HG03175 (cell line): Measurements from ENCODE around the gene FOXO3.

Source experiments
- ATAC-seq: cut with Tn5 transposase; IDR thresholded peaks from one replicate; pipeline ENCODE4 v1.9.1; 2021; ENCODE audit warnings: mild to moderate bottlenecking, moderate library complexity; ENCODE audit not compliant: unreplicated experiment

The FOXO3 gene

DNA sequence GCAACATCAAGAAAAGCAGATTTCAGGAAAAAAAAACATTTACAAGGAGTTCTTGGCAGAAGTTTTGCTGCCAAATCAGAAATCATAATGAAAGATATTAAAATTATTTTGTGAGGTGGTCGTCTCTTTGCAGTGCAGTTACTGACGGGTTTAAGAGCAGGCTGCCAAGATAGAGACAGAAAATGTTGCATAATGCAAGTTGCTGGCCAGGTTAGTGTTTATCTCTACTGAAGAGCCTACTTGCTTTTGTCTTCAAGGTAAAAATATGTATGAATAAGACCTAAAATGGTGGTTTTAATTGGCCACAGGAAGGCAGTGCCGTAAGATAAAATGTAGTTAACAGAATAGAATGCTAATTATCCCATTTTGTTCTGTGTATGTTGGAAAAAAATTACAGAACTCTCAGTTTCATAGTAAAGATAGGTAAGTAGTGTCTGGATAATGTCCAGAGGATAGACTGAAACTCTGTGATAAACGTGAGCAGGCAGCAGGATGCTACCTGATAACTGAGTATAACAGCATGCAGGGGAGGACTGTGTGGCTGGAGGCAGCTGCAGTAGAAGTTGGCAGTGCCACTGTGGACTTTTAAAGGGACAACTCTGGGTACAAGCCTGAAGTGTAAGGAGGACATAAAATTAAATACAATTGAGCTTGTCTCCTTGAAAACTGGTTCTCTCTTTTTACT, 13.9 kb downstream of the FOXO3 start:
- no peak for ATAC-seq

- ATAC-seq = no peak
Observed at GRCh38 chr6:108575905-108576494, 15.3 kb downstream of the FOXO3 start.

- no peak for ATAC-seq
Observed at GRCh38 chr6:108576709-108577108, 16.0 kb downstream of the FOXO3 start.

GRCh38 chr6:108578166-108578565, 17.4 kb downstream of the FOXO3 start:
- no peak for ATAC-seq

- ATAC-seq = no peak
Observed at GRCh38 chr6:108578595-108579327, 18.0 kb downstream of the FOXO3 start.

- no peak for ATAC-seq
Observed at GRCh38 chr6:108579328-108579721, 18.6 kb downstream of the FOXO3 start.

DNA sequence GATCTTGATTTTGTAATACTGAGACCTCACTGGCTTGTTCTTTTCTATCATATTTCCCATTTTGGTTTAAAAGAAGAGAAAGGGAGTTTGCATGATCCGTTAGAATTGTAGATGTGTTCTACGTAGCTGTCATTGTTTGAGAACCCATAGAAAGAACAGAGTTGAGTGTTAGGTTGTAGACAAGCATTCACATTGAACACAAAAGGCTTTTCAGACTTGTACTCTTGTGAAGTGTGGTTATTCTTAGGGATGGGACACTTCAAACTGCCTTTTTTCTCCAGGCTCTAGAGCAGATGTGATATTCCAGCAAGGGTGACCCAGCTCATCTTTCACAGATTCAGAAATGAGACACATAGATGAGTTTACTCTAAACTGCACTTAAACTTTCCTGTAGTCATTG, 19.9 kb downstream of the FOXO3 start:
- ATAC-seq = no peak

GRCh38 chr6:108581237-108581931, 20.7 kb downstream of the FOXO3 start:
- ATAC-seq = no peak

GRCh38 chr6:108581932-108582475, 21.3 kb downstream of the FOXO3 start:
- ATAC-seq = no peak

DNA sequence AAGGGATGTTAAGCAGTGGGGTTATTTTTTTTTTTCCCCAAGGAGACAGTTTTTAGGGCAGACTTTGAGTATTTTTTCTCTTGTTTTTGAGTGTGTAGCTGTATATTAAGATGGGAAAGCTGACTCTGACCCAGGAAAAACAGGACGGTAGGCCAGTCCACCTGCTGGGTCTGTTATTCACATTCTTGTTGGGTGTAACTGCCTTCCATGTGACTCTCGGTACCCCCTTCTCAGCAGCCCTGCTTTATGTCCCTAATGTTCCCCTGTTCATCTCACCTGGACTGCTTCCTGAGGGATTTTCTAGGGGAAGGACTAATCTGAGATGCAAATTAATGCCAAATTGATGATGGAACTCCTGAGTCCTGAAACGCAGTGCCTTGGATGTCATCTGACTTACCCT, 21.9 kb downstream of the FOXO3 start:
- no peak for ATAC-seq

- ATAC-seq = no peak
Observed at GRCh38 chr6:108584323-108584722, 23.6 kb downstream of the FOXO3 start.

DNA sequence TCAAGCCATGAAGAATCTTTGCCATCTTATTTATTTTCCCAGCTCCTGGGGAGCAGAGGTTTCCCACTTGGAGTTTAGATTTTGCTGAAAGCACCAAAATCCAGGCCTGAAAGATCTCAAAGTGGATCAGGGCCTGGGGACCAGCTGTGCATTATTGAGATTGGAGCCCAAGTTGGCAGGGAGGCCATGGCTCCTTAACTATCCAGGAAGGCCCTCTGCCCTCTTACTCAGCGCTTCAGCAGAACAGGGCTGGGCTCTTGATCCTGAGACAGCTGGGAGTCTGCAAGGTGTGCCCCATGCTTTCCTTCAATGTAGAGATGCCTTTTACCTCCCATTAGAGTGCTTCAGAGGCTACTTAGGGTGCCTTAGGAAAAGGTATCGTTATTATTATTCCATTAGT, 24.6 kb downstream of the FOXO3 start:
- ATAC-seq = no peak

DNA sequence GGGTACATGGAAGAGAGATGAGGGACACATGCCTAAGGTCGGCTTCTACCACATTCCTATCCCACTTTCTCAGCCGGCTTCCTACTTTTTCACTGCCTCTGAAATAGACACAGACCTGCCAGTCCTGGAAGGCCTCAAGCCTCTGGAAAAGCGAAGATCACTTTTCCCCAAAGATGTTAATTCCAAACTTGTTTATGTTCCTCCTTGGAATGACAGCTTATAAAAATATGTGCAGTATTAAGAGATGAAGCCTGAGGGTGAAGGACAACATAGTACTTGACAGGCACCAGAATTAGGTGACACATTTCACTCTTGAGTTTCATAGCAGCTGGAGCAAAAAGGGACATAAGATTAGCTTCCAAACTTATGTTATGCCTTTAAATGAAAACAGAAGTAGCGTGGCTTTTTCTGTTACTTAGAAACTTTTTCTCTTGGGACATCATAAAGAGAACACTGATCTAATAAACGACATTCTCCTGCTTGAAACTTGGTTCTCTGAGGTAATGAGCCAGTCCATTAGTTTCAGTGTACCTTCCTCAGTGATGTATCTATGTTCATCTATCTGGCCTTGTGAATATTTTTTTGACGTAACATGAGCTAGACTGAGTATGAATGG, 25.3 kb downstream of the FOXO3 start:
- no peak for ATAC-seq

- no peak for ATAC-seq
Observed at GRCh38 chr6:108587258-108588059, 26.7 kb downstream of the FOXO3 start.

DNA sequence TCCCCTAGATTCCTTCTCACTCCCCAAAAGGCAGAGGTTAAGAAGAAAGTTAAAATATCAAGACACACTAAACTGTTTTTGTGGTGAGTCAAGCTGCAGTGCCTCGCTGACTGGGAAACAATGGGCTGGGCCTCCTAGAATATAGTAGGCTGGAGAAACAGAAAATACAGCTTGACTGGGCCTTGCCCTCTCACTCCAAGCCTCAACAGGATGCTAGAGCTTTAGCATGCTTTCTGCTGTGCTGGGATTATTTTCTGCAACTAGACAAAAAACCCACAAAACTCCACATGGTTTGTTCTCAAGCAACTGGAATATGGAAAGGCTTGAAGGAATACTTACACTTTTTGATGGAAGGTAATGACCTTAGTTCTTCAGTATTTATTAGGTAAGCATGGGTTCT, 27.9 kb downstream of the FOXO3 start:
- no peak for ATAC-seq

DNA sequence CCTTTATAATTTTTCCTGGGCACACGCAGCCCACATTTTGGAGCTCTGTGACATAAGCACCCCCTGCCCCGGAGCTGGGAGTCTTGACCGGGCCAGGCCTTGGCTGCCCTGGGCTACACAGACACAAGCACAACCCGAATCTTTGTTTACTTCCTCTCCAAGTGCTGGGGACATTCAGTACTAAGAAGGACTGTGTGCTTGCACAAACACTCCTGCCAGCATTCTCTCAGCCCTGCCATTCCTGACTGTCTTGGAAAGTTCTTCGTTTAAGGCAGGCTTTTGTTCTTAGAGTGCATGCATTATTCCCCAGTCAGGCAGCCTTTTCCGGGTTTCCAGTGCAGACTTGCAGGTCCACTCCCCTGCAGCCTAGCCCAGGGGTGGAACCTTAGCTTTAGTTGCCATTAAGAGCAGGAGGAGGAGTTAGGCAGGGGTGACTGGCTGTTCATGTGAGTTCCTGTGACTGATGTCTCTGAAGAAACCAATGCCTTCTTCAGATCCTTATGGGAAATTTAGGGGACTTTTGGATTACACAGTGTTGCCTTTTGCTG, 28.6 kb downstream of the FOXO3 start:
- ATAC-seq = no peak

GRCh38 chr6:108591040-108591816, 30.5 kb downstream of the FOXO3 start:
- no peak for ATAC-seq

- peak; percentile 87 for ATAC-seq
Observed at GRCh38 chr6:108592371-108593337, 31.9 kb downstream of the FOXO3 start.
